ENCODE data around the gene CTCF.

Gene CTCF

GRCh38 chr16:67679935-67680897 lies 117.9 kb downstream of the CTCF start:
- no peak for DNase-seq (ENCODE audit: low spot score)

GRCh38 chr16:67683767-67684166 lies 121.4 kb downstream of the CTCF start:
- DNase-seq (ENCODE audit: low spot score) = no peak

GRCh38 chr16:67685388-67686112 lies 123.2 kb downstream of the CTCF start:
- DNase-seq (ENCODE audit: low spot score) = no peak
